Activated naive CD4-positive, alpha-beta T cell treated with anti-CD3 and anti-CD28 coated beads, Interleukin-2, amount 50 U/mL, for 16 hours (primary cell): ENCODE data around the gene OR6S1.
"Not testable (repeated sequence)": the region's sequence is repeated elsewhere in the genome, so short reads cannot be mapped to it uniquely, and the experiment has no call there.

Experiments
- DNase-seq: peaks from one replicate; pipeline ENCODE4 v3.0.0-alpha.2; 2020

The OR6S1 gene

GRCh38 chr14:20668969-20669368 is 27.5 kb upstream of the OR6S1 start:
- no peak for DNase-seq

- DNase-seq, result no peak
Observed at GRCh38 chr14:20667957-20668356, 26.5 kb upstream of the OR6S1 start.

- not testable (repeated sequence) for DNase-seq
Observed at GRCh38 chr14:20666400-20666961, 25.0 kb upstream of the OR6S1 start.

- DNase-seq, result peak; percentile 74
Observed at GRCh38 chr14:20662968-20663732, 21.7 kb upstream of the OR6S1 start.

GRCh38 chr14:20661197-20661596 is 19.7 kb upstream of the OR6S1 start:
- no peak for DNase-seq

- no peak for DNase-seq
Observed at GRCh38 chr14:20659813-20660395, 18.4 kb upstream of the OR6S1 start.

- no peak for DNase-seq
Observed at GRCh38 chr14:20659336-20659735, 17.8 kb upstream of the OR6S1 start.

- no peak for DNase-seq
Observed at GRCh38 chr14:20658246-20658645, 16.8 kb upstream of the OR6S1 start.

GRCh38 chr14:20657216-20658211 is 16.0 kb upstream of the OR6S1 start:
- peak; percentile 36 for DNase-seq

GRCh38 chr14:20656274-20656673 is 14.8 kb upstream of the OR6S1 start:
- no peak for DNase-seq

- no peak for DNase-seq
Observed at GRCh38 chr14:20655851-20656250, 14.4 kb upstream of the OR6S1 start.

- peak; percentile 50 for DNase-seq
Observed at GRCh38 chr14:20652996-20653975, 11.8 kb upstream of the OR6S1 start.

GRCh38 chr14:20645481-20645880 is 4.0 kb upstream of the OR6S1 start:
- DNase-seq, result no peak

- DNase-seq, result no peak
Observed at GRCh38 chr14:20644520-20644919, 3.0 kb upstream of the OR6S1 start.

GRCh38 chr14:20642755-20643154 is 1.3 kb upstream of the OR6S1 start:
- not testable (repeated sequence) for DNase-seq

GRCh38 chr14:20642182-20642581 is 691 bp upstream of the OR6S1 start:
- DNase-seq, result no peak

- peak; percentile 62 for DNase-seq
Observed at GRCh38 chr14:20632831-20633691, 8.4 kb downstream of the OR6S1 start.

GRCh38 chr14:20632448-20632830 is 9.1 kb downstream of the OR6S1 start:
- DNase-seq, result no peak

GRCh38 chr14:20631880-20632389 is 9.6 kb downstream of the OR6S1 start:
- DNase-seq, result no peak

- peak; percentile 56 for DNase-seq
Observed at GRCh38 chr14:20631023-20631879, 10.2 kb downstream of the OR6S1 start.
